GM21390 (cell line): ENCODE data around the gene MRPL14.

Experiments
- ATAC-seq: cut with Tn5 transposase; IDR thresholded peaks from one replicate; pipeline ENCODE4 v1.9.1; 2021; ENCODE audit not compliant: unreplicated experiment

Gene MRPL14

DNA sequence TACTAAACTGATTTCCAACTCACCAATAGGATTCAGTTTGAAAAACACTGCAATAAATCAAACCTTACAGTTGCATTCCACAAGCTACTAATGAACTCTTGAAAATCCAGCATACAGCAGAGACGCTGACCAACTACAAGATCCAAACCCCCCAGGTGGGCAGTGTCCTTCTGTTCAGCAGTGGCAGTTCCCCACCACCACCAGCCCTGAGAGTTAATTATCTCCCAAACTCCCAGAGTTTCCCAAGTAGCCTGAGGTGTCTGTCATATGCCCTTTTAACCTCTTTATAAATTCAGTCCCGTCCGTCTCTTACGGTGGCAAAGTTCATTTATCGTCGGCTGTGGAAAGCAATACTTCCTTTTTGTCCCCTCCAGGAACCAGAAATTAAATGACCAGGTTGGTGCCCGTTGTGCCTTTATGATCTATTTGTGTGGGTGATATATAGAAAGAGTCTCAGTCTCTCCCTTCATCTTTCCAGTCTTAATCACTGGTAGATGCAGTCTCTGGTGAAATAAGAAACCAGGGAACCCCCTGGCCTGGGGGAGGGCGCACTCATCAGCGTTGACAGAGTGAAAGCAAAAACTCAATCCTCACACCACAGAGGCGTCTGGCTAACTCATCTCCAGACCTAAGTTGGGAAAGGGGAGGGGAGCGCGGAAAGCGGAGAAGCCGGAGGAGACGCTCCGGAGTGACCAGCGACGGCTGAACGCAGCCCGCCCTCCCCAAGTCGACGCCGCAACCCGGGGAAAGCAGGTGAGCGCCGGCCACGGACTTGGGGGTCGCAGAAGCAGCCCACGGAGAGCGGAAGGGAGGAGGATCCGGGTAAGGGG is 717 bp downstream of the MRPL14 start:
- peak; percentile 39 for ATAC-seq

GRCh38 chr6:44123544-44123943 is 3.7 kb downstream of the MRPL14 start:
- ATAC-seq, result no peak

DNA sequence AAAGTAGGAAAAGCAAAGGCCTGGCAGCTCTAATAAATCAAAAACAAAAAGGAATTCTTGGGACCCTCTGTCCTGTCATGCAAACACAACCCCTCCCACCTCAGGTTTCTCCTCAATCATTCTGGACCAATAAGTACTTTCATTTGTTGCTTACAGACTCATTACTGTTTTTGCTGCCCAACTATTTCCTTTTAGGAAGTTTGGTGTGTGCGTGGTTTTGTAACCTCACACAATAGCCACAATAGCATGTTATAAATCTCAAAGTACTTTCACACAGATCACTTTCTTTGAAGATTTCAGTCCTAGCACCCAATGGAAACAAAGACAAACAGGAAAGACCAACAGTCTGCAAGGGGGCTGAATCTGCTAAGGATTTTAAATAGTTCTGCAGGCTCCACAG is 4.5 kb downstream of the MRPL14 start:
- no peak for ATAC-seq

DNA sequence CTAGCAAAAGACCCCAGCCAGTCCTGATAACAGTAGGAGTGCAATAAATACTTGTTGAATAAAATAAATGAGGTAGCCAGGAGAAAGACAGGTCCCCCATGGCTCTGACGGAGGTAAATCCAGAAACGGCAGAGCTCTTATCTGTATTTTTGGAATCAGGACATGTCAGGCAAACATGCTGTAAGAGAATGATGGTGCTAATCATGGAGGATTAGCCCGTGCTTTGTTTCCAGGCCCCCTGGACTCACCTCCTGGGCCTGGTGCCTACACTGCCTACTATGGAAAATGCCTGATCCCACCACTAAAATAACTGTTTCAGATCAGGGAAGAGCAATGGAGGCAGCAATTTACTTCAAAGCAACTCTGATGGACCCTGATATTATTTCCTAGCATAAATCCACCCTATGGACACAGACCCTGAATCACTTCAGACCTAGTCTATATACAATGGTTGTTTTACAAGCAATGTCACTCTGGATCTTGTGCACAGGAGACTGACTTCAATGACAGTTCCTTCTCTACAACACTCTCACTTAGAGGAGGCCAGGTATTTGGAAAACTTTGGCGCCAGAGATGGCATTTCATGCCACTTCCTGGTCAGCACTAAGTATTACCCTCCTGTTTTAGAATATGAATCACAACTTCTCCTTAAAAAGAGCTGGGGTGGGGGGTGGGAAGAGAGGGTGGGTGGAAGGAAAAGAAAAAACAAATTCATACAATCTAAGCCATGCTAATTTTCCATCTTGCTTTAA is 6.4 kb downstream of the MRPL14 start:
- ATAC-seq, result no peak

GRCh38 chr6:44119704-44120262 is 7.5 kb downstream of the MRPL14 start:
- no peak for ATAC-seq

GRCh38 chr6:44117397-44118128 is 9.7 kb downstream of the MRPL14 start:
- ATAC-seq, result no peak

- no peak for ATAC-seq
Measured at GRCh38 chr6:44116641-44117382, 10.4 kb downstream of the MRPL14 start.

GRCh38 chr6:44115866-44116265 is 11.4 kb downstream of the MRPL14 start:
- no peak for ATAC-seq

GRCh38 chr6:44113414-44113813 is 13.8 kb downstream of the MRPL14 start:
- no peak for ATAC-seq

DNA sequence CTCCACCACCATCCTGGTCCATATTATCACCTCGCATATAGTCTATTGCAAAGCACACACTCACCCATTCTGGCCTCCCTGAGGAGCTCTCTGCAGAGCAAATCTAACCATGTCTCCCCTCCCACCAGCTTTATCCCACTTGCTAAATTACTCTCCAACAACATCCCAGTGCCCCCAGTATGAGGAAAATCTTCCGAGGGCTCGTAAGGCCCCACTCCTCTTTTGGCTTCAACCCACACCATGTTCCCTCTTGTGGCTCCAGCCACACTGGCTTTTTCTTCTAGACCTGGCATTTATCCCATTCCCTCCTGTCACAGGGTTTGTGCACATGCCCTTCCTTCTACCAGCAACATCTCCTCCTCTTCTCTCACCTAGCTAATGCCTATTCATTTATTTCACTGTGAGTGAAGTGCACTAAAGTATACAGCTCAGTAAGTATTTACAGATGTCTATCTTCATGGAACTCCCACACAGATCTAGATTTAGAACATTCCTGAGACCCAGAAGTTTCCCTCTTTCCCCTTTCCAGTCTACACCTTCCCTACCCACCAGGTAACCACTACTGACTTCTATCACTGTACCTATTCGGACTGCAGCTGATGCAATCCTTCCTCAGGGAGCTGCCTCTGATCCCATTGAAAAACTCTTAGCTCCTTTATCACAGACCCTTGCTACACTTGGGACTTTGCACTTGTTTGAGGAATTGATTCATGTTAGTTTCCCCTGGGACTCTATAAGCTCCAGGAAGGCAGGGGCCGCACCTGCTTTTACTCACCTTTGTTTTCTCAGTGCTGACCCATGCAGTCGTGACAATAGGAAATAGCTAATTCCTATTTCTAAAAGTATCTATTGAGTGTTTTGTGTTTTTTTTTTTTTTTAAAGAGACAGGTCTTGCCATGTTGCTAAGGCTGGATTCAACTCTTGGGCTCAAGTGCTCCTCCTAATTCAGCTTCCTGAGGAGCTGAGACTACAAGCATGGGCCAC is 15.5 kb downstream of the MRPL14 start:
- ATAC-seq, result no peak

DNA sequence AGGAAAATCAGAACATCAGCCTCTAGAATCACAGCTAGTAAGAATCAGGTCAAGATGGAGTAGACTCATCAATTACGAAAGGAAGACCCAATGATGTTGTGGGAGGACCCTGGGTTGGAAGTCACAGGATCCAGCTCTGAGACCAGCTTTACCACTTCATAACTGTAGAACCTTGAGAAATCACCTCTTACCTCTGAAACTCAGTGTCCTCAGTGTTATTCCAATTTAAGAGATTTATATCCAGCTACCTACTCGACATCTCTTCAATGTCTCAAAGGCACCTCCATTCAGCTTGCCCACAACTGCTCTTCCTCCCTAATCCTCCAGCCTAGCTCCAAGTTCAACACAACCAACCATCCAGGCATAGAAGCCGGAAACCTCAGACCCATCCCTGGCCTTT is 16.3 kb downstream of the MRPL14 start:
- no peak for ATAC-seq

DNA sequence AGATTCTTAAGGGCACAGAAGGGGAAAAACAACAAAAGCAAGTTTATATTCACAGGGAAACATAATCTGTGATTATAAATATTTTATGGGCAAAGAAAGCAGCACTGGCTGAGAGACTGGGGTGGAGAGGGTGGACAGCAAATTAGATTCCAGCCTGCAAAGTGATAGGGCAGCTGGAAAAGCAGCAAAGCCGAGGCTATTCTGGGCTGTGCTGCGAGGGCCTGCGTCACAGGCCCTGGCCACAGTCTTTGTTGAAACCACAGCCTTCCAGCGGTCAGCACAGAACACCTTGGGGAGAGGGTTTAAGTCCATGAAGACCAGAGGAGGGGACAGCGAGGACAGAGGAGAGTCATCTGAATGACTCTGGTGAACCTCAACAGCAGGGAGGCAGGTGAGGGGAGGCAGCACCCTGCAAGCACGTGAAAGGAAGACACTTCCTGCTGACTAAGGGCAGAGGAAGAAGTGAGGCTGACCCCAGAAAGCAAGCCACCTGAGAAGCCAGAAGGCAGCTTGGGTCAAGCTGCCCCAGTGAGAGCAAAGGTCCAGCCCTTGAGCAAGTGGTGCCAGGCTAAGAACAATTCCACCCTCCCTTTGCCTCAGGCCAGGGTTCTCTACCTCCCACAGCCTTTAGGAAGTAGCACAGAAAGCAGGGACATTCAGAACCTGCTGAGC is 17.1 kb downstream of the MRPL14 start:
- no peak for ATAC-seq

- no peak for ATAC-seq
Measured at GRCh38 chr6:44109212-44109611, 18.0 kb downstream of the MRPL14 start.

DNA sequence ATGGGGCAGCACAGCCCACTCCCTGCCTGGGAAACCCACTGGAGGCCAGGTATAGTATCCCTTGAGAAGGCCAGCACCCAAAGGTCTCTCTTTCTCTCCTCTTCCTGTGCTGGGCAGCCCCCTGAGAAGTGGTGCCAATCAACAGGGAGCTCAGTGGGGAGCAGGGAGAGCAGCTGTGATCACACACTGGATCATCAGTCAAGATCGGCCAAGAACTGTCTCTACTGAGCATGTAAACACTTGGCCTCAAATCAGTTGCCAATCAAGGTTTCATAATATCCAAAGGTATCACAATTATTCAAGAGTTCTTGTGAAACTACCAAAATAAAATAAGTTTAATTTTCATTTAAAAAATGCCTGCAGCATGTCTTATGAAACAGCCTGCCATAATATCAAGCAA is 18.8 kb downstream of the MRPL14 start:
- ATAC-seq, result no peak

DNA sequence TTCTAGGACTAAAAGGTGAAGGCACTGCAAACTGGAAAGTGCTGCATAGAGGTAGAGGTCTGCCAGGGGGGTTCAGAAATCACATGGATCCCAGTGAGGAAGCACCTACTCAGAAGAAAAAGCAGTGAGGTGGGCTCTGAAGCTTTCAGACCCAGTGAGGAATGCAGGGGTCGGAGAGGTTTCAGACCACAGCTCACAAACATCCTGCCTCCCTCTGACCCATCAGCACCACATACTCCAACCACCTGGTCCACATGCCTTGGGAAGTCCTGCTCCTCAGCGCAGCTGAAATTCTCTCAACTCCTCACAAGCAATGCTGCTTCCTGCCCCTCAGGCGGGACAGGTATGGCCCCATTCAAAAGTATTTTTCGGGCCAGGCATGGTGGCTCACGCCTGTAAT is 20.2 kb downstream of the MRPL14 start:
- no peak for ATAC-seq

DNA sequence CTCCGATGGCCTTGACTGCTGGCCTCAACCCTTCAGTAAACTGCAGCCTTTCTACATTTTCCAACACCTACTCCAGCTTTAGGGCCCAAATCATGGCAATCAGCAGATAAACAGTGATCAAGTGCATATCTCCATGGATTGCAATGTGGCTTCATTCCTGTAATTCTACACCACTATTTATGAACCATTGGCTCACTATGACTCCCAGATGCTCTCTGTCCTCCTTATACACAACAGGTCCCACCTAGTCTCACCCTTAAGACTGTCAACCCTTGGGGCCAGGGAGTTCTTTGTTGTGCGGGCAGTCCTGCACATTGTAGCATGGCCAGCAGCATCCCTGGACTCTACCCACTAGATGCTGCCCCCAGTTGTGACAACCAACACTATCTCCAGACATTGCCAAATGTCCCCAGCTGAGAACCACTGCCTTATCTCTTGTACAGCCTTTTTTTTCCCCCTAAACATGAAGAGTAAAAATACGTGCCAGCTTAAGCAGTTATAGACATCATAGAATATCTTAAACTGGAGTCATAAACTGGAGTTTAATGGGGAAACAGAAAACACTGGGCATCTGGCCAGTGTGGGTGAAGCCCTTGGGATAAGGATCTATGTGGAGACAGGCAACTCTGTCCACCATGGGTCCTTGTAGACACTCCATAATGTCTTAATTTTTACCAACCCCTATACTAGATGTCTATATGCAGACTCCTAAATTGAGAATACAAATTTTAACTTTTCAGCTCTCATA is 21.1 kb downstream of the MRPL14 start:
- no peak for ATAC-seq

DNA sequence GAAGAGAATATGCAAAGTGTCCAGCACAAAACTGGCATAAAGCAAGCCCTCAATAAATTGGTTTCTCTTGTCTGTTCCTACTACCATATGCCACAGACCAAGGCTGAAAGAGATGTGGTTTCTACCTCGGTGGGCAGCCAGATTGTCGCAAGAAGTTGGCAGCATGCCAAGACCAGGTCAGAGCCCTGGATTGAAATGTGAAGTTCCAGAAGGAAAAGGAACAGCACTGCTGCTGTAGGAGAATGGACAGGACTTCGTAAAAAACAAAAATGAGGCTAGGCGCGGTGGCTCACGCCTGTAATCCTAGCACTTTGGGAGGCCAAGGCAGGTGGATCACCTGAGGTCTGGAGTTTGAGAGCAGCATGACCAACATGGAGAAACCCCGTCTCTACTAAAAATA is 22.1 kb downstream of the MRPL14 start:
- ATAC-seq, result no peak

DNA sequence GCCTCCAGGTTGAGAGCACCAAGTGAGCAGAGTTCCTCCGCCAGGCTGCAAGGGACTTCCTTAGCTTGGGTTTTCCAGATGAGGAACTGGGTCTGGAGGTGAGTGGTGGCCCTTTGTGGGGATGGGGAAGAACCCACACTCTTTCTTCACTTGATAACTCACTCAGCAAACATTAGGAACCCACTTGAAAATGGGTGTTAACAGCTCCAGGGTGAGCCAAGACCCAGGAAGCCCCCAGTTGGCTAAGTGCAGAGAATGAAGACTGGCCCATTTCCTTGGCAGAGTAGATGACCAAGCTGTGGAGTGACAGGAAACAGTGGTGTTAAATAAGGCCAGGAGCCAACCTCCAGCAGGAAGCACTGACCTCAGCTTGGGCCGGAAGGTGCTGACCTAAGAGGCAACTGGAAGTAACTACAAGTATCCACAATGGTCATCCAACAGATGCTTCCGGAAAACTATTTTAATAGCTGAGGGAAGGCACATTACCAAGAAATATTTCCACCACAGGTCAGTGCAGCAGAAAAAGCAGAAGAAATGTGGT is 22.7 kb downstream of the MRPL14 start:
- no peak for ATAC-seq
